Endodermal cell (in vitro differentiated cells): ENCODE data around the gene EHD4. TPM values are rescaled to one million over a fixed set of nuclear protein-coding genes. Genes with fewer than 3 reads are reported as not detected.

Experiments
- DNase-seq: peaks from one replicate; pipeline ENCODE4 v3.0.0-alpha.2; 2017
- H3K27ac ChIP-seq: 2 replicates; pipeline ENCODE4 v1.5.1; 2013; ENCODE audit warnings: mild to moderate bottlenecking, low read depth, low read length, moderate library complexity
- H3K27me3 ChIP-seq: 2 replicates; pipeline ENCODE4 v1.6.1; 2013; ENCODE audit warnings: mild to moderate bottlenecking, low read length, moderate library complexity; ENCODE audit not compliant: insufficient read depth, control insufficient read depth, poor library complexity, severe bottlenecking
- H3K36me3 ChIP-seq: 2 replicates; pipeline ENCODE4 v1.7.0; 2013; ENCODE audit warnings: mild to moderate bottlenecking, low read length, moderate library complexity; ENCODE audit not compliant: control insufficient read depth, insufficient read depth
- H3K4me1 ChIP-seq: one replicate; pipeline ENCODE4 v1.7.0; 2013; ENCODE audit warnings: low read length; ENCODE audit not compliant: control insufficient read depth, insufficient read depth
- H3K4me3 ChIP-seq: 2 replicates; pipeline ENCODE4 v1.5.1; 2013; ENCODE audit warnings: mild to moderate bottlenecking, low read length, moderate library complexity
- H3K9ac ChIP-seq: 2 replicates; pipeline ENCODE4 v1.6.1; 2013; ENCODE audit warnings: mild to moderate bottlenecking, low read length, moderate library complexity; ENCODE audit not compliant: poor library complexity, severe bottlenecking; ENCODE audit errors: extremely low read depth
- H3K9me3 ChIP-seq: 2 replicates; pipeline ENCODE4 v1.6.1; 2013; ENCODE audit warnings: mild to moderate bottlenecking, low read length, moderate library complexity; ENCODE audit not compliant: control insufficient read depth
- H3K27ac Mint-ChIP-seq: 2 replicates; pipeline ENCODE4 v1.8.0; 2020; ENCODE audit warnings: mixed read lengths
- H3K27me3 Mint-ChIP-seq: 2 replicates; pipeline ENCODE4 v1.8.0; 2021; ENCODE audit warnings: mild to moderate bottlenecking, mixed read lengths; ENCODE audit not compliant: insufficient read depth
- H3K36me3 Mint-ChIP-seq: 2 replicates; pipeline ENCODE4 v1.8.0; 2020; ENCODE audit warnings: low read depth, mixed read lengths
- H3K4me1 Mint-ChIP-seq: 2 replicates; pipeline ENCODE4 v1.8.0; 2020; ENCODE audit warnings: mixed read lengths
- H3K4me3 Mint-ChIP-seq: 2 replicates; pipeline ENCODE4 v1.8.0; 2020; ENCODE audit warnings: mild to moderate bottlenecking, moderate library complexity, mixed read lengths
- H3K9me3 Mint-ChIP-seq: 2 replicates; pipeline ENCODE4 v1.8.0; 2020; ENCODE audit warnings: mild to moderate bottlenecking, mixed read lengths
- CTCF ChIP-seq: fragments of 200-600 bp; sonication (generic); conservative IDR thresholded peaks from 2 replicates; pipeline ENCODE4 v1.5.0; 2021; ENCODE audit warnings: antibody characterized with exemption, mild to moderate bottlenecking
- WGBS, 2 experiments: methylation state at CpG; one replicate each; pipeline versions ENCODE4 v1.1.5 to v1.1.7; 2013; ENCODE audit warnings: missing lambda C conversion rate in 2 of 2, mixed read lengths in 1 of 2; ENCODE audit not compliant: insufficient coverage in 1 of 2, insufficient read length in 1 of 2; 5-methylcytosine and 5-hydroxymethylcytosine counted together
- total RNA-seq, 2 donors: library from RNA; stranded (reverse); fragmentation: NEBNext Ultra II Directional in 1 of 2; extraction: Animal tissue kit (Norgen Biotek cat#: 25700) in 1 of 2; gene quantifications; 2 replicates in 1 of 2; 3 replicates in 1 of 2; pipeline ENCODE4 v1.2.1, GENCODE V29; 2021

The EHD4 gene
- total RNA-seq, 2 donors from 2014 or later, result 16.9 to 17.3 TPM

DNA sequence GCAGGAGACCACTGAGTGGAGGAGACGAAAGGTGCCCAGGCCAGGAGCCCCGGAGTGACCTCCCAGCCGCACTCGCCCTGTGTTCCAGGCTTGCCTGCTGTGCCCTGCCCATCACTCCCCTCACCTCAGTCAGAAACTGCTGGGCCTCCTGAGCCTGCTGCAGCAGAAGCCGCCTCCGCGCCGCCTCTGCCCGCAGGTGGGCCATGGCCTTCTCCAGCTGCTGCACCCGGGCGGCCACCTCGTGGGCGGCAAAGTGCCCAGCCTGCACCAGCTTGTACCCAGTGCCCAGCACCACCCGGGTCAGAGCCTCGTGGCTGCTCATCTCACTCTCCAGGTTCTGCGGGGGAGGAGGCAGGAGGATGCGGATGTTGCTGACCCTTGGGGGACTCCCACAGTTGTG lies 116.1 kb downstream of the EHD4 start:
- Histone ChIP-seq H3K27me3 (no peaks in the 10 kb centered on the region), H3K4me3 (no peak overlapping the region), H3K9me3 (no peaks in the 10 kb centered on the region), H3K9ac (no peak overlapping the region), H3K4me1 (no peaks in the 10 kb centered on the region), H3K27ac (no peak overlapping the region), H3K36me3 (no peaks in the 10 kb centered on the region)
- peaks cover under 1% of the 10 kb centered on the region for H3K27me3 Mint-ChIP-seq
- no peak for TF ChIP-seq CTCF
- peaks cover 5% of the 10 kb centered on the region for H3K4me1 Mint-ChIP-seq
- 90 to 94% methylated on average over 7 to 17 of the region's 17 CpGs for WGBS, 2 experiments
- H3K4me3 Mint-ChIP-seq, result no peak overlapping the region
- DNase-seq, result no peak
- no peaks in the 10 kb centered on the region for H3K9me3 Mint-ChIP-seq
- no peaks in the 10 kb centered on the region for H3K36me3 Mint-ChIP-seq
- H3K27ac Mint-ChIP-seq, result no peak overlapping the region

DNA sequence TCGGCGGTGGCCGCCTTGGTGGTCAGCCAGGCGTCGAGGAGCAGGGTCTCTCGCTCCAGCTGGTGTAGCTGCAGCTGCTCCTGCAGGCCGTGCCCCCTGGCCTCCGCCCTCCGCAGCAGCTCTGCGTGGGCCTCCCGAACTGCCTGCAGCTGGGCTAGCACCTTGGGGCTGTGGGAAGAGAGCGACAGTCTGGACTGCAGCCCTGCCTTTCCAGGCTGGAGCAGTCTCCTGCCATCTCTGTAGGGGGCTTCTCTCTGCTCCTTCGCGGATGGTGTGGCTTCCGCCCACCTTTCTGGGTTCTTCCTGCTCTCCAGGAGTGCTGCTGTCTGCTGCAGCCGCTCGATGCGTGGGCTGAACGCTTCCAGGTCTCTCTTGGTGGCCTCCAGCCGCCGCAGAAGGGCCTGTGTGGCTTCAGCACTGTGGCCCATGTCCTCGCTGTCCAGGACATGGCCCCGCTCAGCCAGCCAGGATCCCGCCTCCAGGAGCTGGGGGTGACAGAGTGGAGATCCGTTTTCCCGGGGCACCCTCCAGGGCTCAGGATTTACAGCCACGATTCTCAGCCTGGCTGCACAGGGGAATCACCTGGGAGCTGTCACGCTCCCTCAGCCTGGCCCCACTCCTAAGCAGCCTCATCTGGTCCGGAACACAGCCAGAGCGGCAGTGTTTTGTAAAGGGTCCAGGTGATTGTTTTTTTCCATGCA lies 116.9 kb downstream of the EHD4 start:
- Histone ChIP-seq H3K27me3 (no peaks in the 10 kb centered on the region), H3K36me3 (no peaks in the 10 kb centered on the region), H3K4me1 (no peaks in the 10 kb centered on the region), H3K4me3 (no peak overlapping the region), H3K9me3 (no peaks in the 10 kb centered on the region), H3K9ac (no peak overlapping the region), H3K27ac (no peak overlapping the region)
- Mint-ChIP-seq H3K27me3 (peaks cover 1% of the 10 kb centered on the region), H3K27ac (no peak overlapping the region), H3K9me3 (no peaks in the 10 kb centered on the region), H3K36me3 (no peaks in the 10 kb centered on the region), H3K4me3 (no peak overlapping the region), H3K4me1 (peaks cover 5% of the 10 kb centered on the region)
- no peak for DNase-seq
- 79% methylated on average over 28 to 30 of the region's 30 CpGs for WGBS, 2 experiments
- TF ChIP-seq CTCF, result no peak

DNA sequence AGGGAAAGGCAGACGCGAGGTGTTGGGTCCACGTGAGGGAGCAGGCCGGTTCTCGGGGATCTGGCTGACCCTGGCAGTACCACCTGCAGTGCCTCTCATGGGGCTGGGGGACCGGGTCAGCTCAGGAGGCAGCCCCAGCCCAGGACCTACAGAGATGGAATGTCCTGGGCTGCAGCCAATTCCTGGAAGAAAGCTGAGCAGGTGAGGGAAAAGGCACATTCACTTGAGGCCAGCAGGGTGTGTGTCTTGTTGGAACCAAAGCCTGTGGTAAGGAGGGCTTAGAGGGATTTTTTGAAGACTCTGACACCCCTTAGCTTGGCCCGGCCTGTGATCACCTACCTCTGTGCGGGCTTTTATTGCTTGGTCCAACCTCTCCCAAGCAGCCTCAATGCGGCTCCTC lies 117.9 kb downstream of the EHD4 start:
- H3K27me3 ChIP-seq, result no peaks in the 10 kb centered on the region
- Mint-ChIP-seq H3K4me1 (peaks cover 3% of the 10 kb centered on the region), H3K27me3 (peaks cover 1% of the 10 kb centered on the region), H3K4me3 (no peak overlapping the region), H3K27ac (no peak overlapping the region), H3K36me3 (no peaks in the 10 kb centered on the region), H3K9me3 (no peaks in the 10 kb centered on the region)
- TF ChIP-seq CTCF, result no peak
- H3K4me1 ChIP-seq, result no peaks in the 10 kb centered on the region
- no peak overlapping the region for H3K27ac ChIP-seq
- 89 to 94% methylated on average over 8 to 9 of the region's 9 CpGs for WGBS, 2 experiments
- H3K9me3 ChIP-seq, result no peaks in the 10 kb centered on the region
- DNase-seq, result no peak
- H3K9ac ChIP-seq, result no peak overlapping the region
- no peak overlapping the region for H3K4me3 ChIP-seq
- no peaks in the 10 kb centered on the region for H3K36me3 ChIP-seq
